ENCODE data around the gene ZNF418.

DNA sequence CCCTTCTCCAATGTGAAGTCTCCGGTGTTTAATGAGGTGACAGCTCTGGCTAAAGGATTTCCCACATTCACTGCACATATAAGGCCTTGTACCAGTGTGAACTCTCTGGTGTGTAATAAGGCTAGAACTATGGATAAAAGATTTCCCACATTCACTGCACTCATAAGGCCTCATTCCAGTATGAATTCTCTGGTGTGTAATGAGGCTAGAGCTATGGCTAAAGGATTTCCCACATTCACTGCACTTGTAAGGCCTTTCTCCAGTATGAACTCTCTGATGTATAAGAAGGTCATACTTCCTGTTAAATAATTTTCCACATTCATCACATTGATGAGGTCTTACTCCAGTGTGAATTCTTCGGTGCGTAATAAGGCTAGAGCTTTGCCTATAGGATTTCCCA, 6.4 kb upstream of the ZNF418 start:
- TF ChIP-seq EZH2 (IDR thresholded peaks at IDR 0.05) (no peak), POLR2AphosphoS5 (IDR thresholded peaks at IDR 0.05; ENCODE audit: borderline replicate concordance, low read depth, low read length) (no peak), FOXP2 (optimal IDR thresholded peaks at IDR 0.05; ENCODE audit: control extremely low read depth, extremely low read length, insufficient read depth) (no peak)
